Lower leg skin (tissue), 3 donors: ENCODE results near the gene TMEM132E.

Experiments
- CTCF ChIP-seq, 3 donors: fragments of 450-650 bp; IDR thresholded peaks; one replicate each; pipeline ENCODE4 v1.5.1; 2016; ENCODE audit warnings: antibody characterized with exemption in 3 of 3, mild to moderate bottlenecking in 3 of 3, moderate library complexity in 2 of 3
- POLR2A ChIP-seq, 2 donors: fragments of 450-650 bp; IDR thresholded peaks; one replicate each; pipeline ENCODE4 v1.6.1; 2016 to 2017; ENCODE audit warnings: antibody characterized with exemption in 2 of 2, mild to moderate bottlenecking in 1 of 2, moderate library complexity in 1 of 2

- TF ChIP-seq CTCF (IDR thresholded peaks at IDR 0.05) (no peak), POLR2A (IDR thresholded peaks at IDR 0.05) (no peak)
These were observed 45.5 kb downstream of the TMEM132E start for GRCh38 chr17:34624767-34625383.
